ENCODE data around the gene KNCN.
A peak's percentile ranks its signal among the peaks of the same experiment; 100 is the strongest.

Gene KNCN

GRCh38 chr1:46530311-46530710 lies 21.1 kb downstream of the KNCN start:
- no peak for DNase-seq (ENCODE audit: low read depth, low spot score)
- H3K4me3 ChIP-seq (ENCODE audit: low read depth, low read length), result no peak overlapping the region
- TF ChIP-seq, protein P1, sequence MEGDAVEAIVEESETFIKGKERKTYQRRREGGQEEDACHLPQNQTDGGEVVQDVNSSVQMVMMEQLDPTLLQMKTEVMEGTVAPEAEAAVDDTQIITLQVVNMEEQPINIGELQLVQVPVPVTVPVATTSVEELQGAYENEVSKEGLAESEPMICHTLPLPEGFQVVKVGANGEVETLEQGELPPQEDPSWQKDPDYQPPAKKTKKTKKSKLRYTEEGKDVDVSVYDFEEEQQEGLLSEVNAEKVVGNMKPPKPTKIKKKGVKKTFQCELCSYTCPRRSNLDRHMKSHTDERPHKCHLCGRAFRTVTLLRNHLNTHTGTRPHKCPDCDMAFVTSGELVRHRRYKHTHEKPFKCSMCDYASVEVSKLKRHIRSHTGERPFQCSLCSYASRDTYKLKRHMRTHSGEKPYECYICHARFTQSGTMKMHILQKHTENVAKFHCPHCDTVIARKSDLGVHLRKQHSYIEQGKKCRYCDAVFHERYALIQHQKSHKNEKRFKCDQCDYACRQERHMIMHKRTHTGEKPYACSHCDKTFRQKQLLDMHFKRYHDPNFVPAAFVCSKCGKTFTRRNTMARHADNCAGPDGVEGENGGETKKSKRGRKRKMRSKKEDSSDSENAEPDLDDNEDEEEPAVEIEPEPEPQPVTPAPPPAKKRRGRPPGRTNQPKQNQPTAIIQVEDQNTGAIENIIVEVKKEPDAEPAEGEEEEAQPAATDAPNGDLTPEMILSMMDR (IDR thresholded peaks at IDR 0.05; ENCODE audit: insufficient read depth, low read length, missing control alignments), result no peak
- ChIA-PET POLR2A (no interaction called here), CTCF (interaction anchor here (1.1 to 11.5 kb wide), 17 partner anchors 9 to 196 kb away, joined by 3 to 429 read pairs (median 41); partner anchors contain the start of gene DMBX1)

- POLR2A ChIA-PET, result no interaction called here
- TF ChIP-seq, protein P1 (IDR thresholded peaks at IDR 0.05; ENCODE audit: insufficient read depth, low read length, missing control alignments), result no peak
- H3K4me3 ChIP-seq (ENCODE audit: low read depth, low read length), result no peak overlapping the region
- CTCF ChIA-PET, result interaction anchor here (0.7 to 11.5 kb wide), 26 partner anchors 8 to 197 kb away, joined by 3 to 429 read pairs (median 12); partner anchors contain the start of gene DMBX1
- no peak for DNase-seq (ENCODE audit: low read depth, low spot score)
These were observed 22.3 kb downstream of the KNCN start for GRCh38 chr1:46529031-46529630.

DNA sequence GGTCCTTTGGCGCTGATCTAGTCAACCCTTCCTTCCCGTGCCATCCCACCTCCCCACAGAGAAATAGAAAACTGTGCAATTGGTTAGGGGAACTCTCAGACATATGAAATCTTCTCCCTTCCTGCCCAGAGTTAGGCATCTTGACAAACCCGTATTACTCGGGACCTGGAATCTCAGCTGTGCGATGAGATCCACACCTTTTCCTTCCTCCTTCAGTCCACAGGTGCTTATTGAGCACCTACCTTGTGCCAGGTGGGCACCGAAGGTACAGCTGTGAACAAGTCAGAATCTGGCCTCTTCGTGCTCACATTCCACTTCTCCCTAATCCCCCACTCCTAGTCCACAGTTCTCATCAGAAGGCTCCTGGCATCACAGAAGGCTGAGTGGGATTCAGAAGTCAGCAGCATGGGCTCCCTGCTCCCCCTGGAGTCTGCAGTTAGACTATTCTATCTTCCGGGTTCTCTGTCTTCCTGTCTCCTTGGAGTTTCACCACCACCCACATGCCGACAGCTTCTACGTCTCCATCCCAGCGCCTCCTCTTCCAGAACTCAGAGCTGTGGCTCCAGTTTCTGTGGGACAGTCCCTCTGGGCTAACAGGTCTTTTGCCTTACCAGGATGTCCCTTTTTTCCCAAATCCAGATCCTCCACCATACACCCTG lies 23.0 kb downstream of the KNCN start:
- POLR2A ChIA-PET, result no interaction called here

DNA sequence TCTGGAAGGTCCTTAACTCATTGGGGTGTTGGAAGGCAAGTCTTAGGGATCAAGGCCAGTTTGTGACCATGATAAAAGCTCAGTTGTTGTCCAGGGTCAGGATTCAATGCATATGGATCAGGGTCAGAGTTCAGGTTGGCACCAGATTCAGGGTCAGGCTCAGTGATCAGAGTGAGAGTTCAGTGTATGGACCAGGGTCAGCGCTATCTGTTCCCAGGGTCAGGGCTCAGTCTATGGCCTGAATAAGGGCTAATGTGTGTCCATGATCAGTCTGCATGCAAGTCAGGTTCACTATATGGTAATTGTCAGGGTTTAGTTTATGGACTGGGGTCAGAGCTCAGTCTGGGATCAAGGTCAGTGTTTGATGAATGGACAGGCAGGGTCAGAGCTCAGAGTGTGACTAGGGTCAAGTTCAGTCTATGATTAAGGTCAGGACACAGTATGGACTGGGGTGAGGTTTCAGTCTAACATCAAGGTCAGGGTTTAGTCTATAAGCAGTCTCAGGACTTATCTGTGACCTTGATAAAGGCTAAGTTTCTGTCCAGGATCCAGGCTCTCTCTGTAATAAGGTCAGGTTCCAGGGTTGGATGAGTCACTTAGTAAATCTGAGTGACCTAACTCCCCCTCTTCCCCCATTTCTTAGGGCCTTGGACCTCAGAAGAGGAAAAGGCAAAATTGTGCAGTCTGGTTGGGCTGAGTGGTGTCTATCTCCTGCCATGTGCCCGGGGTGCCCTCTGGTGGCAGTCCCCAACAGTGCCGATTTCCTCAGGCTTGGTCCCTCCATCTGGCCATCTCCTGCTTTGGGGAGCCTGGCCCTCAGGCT lies 23.8 kb downstream of the KNCN start:
- ChIA-PET POLR2A (no interaction called here), CTCF (interaction anchor here (0.7 to 11.5 kb wide), 30 partner anchors 10 to 283 kb away, joined by 3 to 429 read pairs (median 6); partner anchors contain the start of gene DMBX1)
- TF ChIP-seq, protein P1 (IDR thresholded peaks at IDR 0.05; ENCODE audit: insufficient read depth, low read length, missing control alignments), result peak; percentile 95
- H3K4me3 ChIP-seq (ENCODE audit: low read depth, low read length), result no peak overlapping the region
- DNase-seq (ENCODE audit: low read depth, low spot score), result no peak

More for the DNA sequence above, 23.0 kb downstream of the KNCN start:
- no peak overlapping the region for H3K4me3 ChIP-seq (ENCODE audit: low read depth, low read length)
- CTCF ChIA-PET, result interaction anchor here (0.7 to 11.5 kb wide), 29 partner anchors 7 to 284 kb away, joined by 3 to 429 read pairs (median 10); partner anchors contain the start of gene DMBX1
- DNase-seq (ENCODE audit: low read depth, low spot score), result no peak
- TF ChIP-seq, protein P1 (IDR thresholded peaks at IDR 0.05; ENCODE audit: insufficient read depth, low read length, missing control alignments), result peak; percentile 24

DNA sequence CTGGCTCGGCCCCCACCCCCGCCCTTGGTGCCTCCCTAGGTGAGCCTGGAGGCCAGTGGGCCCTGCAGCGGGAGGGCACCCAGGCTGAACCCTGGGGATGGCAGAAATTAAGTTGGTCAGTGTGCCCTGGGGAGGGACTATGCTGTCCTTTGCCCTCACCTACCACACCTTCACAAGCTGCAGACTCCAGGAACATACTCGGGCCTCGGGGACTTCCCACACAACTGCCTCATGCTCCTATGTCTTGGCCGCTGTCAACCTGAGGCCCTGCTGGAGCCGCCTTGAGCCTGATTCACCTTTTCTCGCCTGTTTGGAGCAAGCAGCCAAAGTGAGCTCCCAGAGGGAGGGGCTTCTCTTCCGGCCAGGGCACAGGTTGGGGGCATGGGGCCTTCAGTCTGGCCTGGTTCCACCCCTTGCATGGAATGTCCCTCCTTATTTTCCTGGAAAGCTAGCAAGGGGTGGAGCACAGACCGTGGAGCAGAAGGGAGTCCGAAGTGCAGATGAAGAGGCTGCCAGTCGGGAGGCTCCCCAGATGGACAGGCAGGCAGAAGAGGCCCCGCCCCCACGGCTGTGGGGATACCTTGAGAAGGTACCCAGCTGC lies 24.7 kb downstream of the KNCN start:
- H3K4me3 ChIP-seq (ENCODE audit: low read depth, low read length), result no peak overlapping the region
- ChIA-PET POLR2A (no interaction called here), CTCF (interaction anchor here (0.8 to 11.5 kb wide), 31 partner anchors 8 to 282 kb away, joined by 3 to 429 read pairs (median 6); partner anchors contain the start of gene DMBX1)
- TF ChIP-seq, protein P1 (IDR thresholded peaks at IDR 0.05; ENCODE audit: insufficient read depth, low read length, missing control alignments), result no peak
- DNase-seq (ENCODE audit: low read depth, low spot score), result no peak
